GM12875 (cell line): ENCODE data around the gene DNAJC16.
"Not testable (repeated sequence)": the region's sequence is repeated elsewhere in the genome, so short reads cannot be mapped to it uniquely, and the experiment has no call there.

Source experiments
- H3K4me3 ChIP-seq: one replicate; pipeline ENCODE4 v1.5.1; 2011; ENCODE audit warnings: low read depth, low read length, control low read depth
- CTCF ChIP-seq: IDR thresholded peaks from 2 replicates; pipeline ENCODE4 v1.5.1; 2011; ENCODE audit warnings: low read depth, mild to moderate bottlenecking, control low read depth, inconsistent platforms, low read length, moderate library complexity, borderline replicate concordance; ENCODE audit not compliant: insufficient read depth

DNAJC16 gene

GRCh38 chr1:15485636-15486035, 41.0 kb upstream of the DNAJC16 start:
- TF ChIP-seq CTCF: no peak
- no peak overlapping the region for H3K4me3 ChIP-seq

DNA sequence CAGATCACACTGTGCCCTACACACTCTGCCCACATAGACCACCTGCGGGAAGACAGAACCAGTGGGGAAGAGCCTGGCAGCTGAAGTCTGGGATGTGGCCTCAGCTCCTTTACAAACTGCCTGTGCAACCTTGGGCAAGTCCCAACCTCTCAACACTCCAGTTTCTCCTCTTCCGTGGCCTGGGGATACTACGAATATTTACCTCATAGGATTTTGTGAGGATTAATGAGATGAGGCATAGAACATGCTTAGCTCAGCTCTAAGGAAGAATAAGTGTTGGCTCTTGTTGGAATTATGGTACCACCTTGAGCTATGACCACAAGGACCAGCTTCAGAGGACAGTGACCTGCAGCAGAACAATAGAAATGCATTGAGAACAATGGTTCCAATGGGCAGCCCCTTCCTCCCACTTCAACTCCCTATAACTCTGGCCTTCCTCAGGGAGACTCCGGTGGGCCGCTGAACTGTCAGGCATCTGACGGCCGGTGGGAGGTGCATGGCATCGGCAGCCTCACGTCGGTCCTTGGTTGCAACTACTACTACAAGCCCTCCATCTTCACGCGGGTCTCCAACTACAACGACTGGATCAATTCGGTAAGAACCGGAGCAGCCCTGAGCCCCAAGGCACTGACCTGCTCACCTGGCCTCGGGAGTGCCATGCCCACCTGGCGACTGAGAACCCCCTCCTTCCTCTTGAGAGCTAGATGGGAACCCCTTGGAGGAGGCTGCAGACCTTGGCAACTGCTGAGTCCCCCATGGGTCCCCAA, 39.6 kb upstream of the DNAJC16 start:
- not testable (repeated sequence) for H3K4me3 ChIP-seq

- TF ChIP-seq CTCF: no peak
- H3K4me3 ChIP-seq: no peak overlapping the region
Observed at GRCh38 chr1:15488371-15488770, 38.3 kb upstream of the DNAJC16 start.

DNA sequence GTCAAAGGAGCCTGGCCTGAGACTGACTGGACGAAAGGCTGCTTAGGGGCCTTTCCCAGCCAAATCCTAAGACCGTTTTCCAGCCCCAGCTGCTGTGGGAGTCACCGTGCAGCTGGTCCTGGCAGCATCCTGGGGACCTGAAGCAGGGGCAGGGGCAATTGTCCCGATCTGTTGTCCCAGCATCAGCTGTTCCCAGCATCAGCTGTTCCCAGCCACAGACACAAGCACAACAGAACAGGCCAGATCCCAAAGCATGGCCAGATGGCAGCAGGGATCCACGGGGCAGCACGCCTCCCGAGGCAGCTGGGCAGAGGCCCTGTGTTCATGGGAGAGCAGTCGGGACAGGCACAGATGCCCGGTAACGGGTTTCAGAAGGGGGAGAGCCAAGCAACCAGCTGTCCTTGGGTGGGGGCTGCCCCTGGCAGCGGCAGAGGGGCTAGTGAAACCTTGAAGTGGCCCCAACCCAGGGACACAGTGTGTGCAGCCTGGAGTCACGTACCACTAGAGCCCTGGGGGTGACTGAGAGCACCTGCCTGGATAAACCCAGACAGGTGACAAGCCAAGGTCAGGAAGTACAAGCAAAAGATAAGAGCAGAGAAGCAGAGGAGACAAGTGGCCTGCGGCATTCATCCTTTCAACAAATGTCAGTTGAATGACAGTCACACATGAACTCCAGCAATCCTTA, 37.5 kb upstream of the DNAJC16 start:
- H3K4me3 ChIP-seq: no peak overlapping the region
- no peak for TF ChIP-seq CTCF

DNA sequence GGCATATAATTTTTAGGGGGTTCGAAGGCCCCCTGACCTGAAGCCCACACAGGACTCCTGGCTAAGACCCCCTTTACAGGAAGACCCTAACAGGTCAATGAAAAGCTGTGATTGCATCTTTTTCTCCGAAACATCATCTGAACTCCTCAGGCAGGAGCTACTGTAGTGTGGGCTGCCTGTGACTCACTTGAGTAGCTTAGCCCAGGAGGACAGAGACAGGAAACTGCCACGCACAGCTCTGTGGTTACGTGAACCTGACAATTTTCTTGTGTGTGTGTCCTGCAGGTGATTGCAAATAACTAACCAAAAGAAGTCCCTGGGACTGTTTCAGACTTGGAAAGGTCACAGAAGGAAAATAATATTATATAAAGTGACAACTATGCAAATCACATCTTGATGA, 35.6 kb upstream of the DNAJC16 start:
- H3K4me3 ChIP-seq: not testable (repeated sequence)

DNA sequence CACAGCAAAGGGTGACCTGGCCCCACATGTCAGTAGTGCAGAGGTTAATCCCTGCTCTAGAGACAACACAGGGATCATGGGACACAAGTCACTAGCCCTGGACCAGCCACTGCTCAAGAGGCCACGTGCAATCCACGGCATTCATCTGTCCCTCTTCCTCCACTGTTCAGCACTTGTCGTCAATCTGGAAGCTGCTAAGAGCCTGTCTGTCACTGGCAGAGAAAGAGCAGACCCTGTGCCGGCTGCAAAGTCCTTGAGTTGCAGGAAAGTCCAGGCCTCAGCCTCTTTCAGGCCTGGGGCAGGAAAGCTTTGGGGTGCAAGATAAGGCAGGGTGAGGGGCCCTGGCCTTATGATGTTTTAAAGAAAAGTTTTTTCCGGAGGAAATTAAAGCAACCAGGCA, 34.1 kb upstream of the DNAJC16 start:
- H3K4me3 ChIP-seq: no peak overlapping the region
- no peak for TF ChIP-seq CTCF

DNA sequence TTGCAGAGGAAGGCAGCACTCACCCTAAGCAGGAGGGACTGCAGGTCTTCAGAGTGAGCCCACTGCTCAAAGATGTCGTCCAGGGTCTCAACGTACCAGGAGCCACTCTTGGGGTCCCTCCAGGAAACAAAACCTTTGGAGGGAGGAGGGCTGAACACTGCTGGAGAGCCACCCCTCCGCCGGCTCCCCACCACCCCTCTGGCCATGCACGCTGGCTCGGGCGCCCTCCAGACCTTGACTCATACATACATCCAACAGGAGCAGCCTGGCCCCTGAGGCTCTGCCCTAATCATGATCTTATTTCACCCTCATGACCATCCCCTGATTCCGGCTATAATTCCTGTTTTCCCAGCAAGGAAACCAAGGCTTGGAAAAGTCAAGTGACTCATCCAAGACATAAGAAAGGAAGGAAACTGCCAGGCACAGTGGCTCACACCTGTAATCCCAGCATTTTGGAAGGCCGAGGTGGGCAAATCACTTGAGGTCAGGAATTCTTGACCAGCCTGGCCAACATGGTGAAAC, 32.7 kb upstream of the DNAJC16 start:
- TF ChIP-seq CTCF: no peak
- H3K4me3 ChIP-seq: no peak overlapping the region
